A673 (cell line): ENCODE results near the gene PIGK.

Experiments
- EZH2 ChIP-seq: fragments of 200-600 bp; sonication (generic); IDR thresholded peaks from 2 replicates; pipeline ENCODE4 v1.6.1; 2017; ENCODE audit warnings: borderline replicate concordance, low read depth, mild to moderate bottlenecking, mixed read lengths, antibody characterized with exemption, low read length; ENCODE audit not compliant: poor library complexity, severe bottlenecking
- TF ChIP-seq, protein P1 (sequence below): fragments of 300-800, 200-600 bp; sonication (generic); conservative IDR thresholded peaks from 2 replicates; pipeline ENCODE4 v1.5.1; 2017; ENCODE audit warnings: low read depth, mild to moderate bottlenecking, antibody characterized with exemption, low read length, moderate library complexity, mixed read lengths

DNA sequence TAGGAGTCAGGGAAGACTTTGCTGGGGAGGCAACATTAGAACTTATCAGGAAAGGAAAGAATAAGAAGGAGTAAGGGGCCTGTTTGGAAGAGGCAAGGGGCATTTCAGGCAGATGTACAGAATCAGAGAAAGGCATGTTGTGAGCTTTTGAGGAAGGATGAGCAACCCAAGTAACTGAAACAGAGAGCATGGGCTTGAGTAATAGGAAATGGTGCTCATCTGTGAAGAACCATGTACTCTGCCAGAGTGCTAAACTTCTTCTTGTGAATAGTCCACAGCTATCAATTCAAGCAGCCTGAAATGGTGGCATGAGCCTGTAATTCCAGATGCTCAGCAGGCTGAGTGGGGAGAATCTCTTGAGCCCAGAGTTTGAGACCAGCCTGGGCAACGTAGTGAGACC is 19.2 kb upstream of the PIGK start:
- TF ChIP-seq, protein P1, sequence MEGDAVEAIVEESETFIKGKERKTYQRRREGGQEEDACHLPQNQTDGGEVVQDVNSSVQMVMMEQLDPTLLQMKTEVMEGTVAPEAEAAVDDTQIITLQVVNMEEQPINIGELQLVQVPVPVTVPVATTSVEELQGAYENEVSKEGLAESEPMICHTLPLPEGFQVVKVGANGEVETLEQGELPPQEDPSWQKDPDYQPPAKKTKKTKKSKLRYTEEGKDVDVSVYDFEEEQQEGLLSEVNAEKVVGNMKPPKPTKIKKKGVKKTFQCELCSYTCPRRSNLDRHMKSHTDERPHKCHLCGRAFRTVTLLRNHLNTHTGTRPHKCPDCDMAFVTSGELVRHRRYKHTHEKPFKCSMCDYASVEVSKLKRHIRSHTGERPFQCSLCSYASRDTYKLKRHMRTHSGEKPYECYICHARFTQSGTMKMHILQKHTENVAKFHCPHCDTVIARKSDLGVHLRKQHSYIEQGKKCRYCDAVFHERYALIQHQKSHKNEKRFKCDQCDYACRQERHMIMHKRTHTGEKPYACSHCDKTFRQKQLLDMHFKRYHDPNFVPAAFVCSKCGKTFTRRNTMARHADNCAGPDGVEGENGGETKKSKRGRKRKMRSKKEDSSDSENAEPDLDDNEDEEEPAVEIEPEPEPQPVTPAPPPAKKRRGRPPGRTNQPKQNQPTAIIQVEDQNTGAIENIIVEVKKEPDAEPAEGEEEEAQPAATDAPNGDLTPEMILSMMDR = no peak
- TF ChIP-seq EZH2 = no peak
